Endodermal cell (in vitro differentiated cells): ENCODE measurements around the gene TPGS1. TPM values are rescaled to one million over a fixed set of nuclear protein-coding genes. Genes with fewer than 3 reads are reported as not detected.
A peak's percentile ranks its signal among the peaks of the same experiment; 100 is the strongest.

Experiments used
- DNase-seq: peaks from one replicate; pipeline ENCODE4 v3.0.0-alpha.2; 2017
- H3K27ac ChIP-seq: 2 replicates; pipeline ENCODE4 v1.5.1; 2013; ENCODE audit warnings: mild to moderate bottlenecking, low read depth, low read length, moderate library complexity
- H3K27me3 ChIP-seq: 2 replicates; pipeline ENCODE4 v1.6.1; 2013; ENCODE audit warnings: mild to moderate bottlenecking, low read length, moderate library complexity; ENCODE audit not compliant: insufficient read depth, control insufficient read depth, poor library complexity, severe bottlenecking
- H3K36me3 ChIP-seq: 2 replicates; pipeline ENCODE4 v1.7.0; 2013; ENCODE audit warnings: mild to moderate bottlenecking, low read length, moderate library complexity; ENCODE audit not compliant: control insufficient read depth, insufficient read depth
- H3K4me1 ChIP-seq: one replicate; pipeline ENCODE4 v1.7.0; 2013; ENCODE audit warnings: low read length; ENCODE audit not compliant: control insufficient read depth, insufficient read depth
- H3K4me3 ChIP-seq: 2 replicates; pipeline ENCODE4 v1.5.1; 2013; ENCODE audit warnings: mild to moderate bottlenecking, low read length, moderate library complexity
- H3K9ac ChIP-seq: 2 replicates; pipeline ENCODE4 v1.6.1; 2013; ENCODE audit warnings: mild to moderate bottlenecking, low read length, moderate library complexity; ENCODE audit not compliant: poor library complexity, severe bottlenecking; ENCODE audit errors: extremely low read depth
- H3K9me3 ChIP-seq: 2 replicates; pipeline ENCODE4 v1.6.1; 2013; ENCODE audit warnings: mild to moderate bottlenecking, low read length, moderate library complexity; ENCODE audit not compliant: control insufficient read depth
- H3K27ac Mint-ChIP-seq: 2 replicates; pipeline ENCODE4 v1.8.0; 2020; ENCODE audit warnings: mixed read lengths
- H3K27me3 Mint-ChIP-seq: 2 replicates; pipeline ENCODE4 v1.8.0; 2021; ENCODE audit warnings: mild to moderate bottlenecking, mixed read lengths; ENCODE audit not compliant: insufficient read depth
- H3K36me3 Mint-ChIP-seq: 2 replicates; pipeline ENCODE4 v1.8.0; 2020; ENCODE audit warnings: low read depth, mixed read lengths
- H3K4me1 Mint-ChIP-seq: 2 replicates; pipeline ENCODE4 v1.8.0; 2020; ENCODE audit warnings: mixed read lengths
- H3K4me3 Mint-ChIP-seq: 2 replicates; pipeline ENCODE4 v1.8.0; 2020; ENCODE audit warnings: mild to moderate bottlenecking, moderate library complexity, mixed read lengths
- H3K9me3 Mint-ChIP-seq: 2 replicates; pipeline ENCODE4 v1.8.0; 2020; ENCODE audit warnings: mild to moderate bottlenecking, mixed read lengths
- CTCF ChIP-seq: fragments of 200-600 bp; sonication (generic); conservative IDR thresholded peaks from 2 replicates; pipeline ENCODE4 v1.5.0; 2021; ENCODE audit warnings: antibody characterized with exemption, mild to moderate bottlenecking
- WGBS, 2 experiments: methylation state at CpG; one replicate each; pipeline versions ENCODE4 v1.1.5 to v1.1.7; 2013; ENCODE audit warnings: missing lambda C conversion rate in 2 of 2, mixed read lengths in 1 of 2; ENCODE audit not compliant: insufficient coverage in 1 of 2, insufficient read length in 1 of 2; 5-methylcytosine and 5-hydroxymethylcytosine counted together
- total RNA-seq, 2 donors: library from RNA; stranded (reverse); fragmentation: NEBNext Ultra II Directional in 1 of 2; extraction: Animal tissue kit (Norgen Biotek cat#: 25700) in 1 of 2; gene quantifications; 2 replicates in 1 of 2; 3 replicates in 1 of 2; pipeline ENCODE4 v1.2.1, GENCODE V29; 2021

TPGS1 gene
- total RNA-seq, 2 donors from 2014 or later = 11.7 to 13.0 TPM

- Histone ChIP-seq H3K27ac (peak overlapping the region; percentile 85), H3K36me3 (no peaks in the 10 kb centered on the region), H3K9ac (no peak overlapping the region), H3K27me3 (no peaks in the 10 kb centered on the region), H3K4me1 (no peaks in the 10 kb centered on the region), H3K9me3 (peaks cover 15% of the 10 kb centered on the region), H3K4me3 (no peak overlapping the region)
- H3K36me3 Mint-ChIP-seq = no peaks in the 10 kb centered on the region
- DNase-seq = no peak
- H3K9me3 Mint-ChIP-seq = peaks cover 14% of the 10 kb centered on the region
- no peak overlapping the region for H3K4me3 Mint-ChIP-seq
- peaks cover 21% of the 10 kb centered on the region for H3K27me3 Mint-ChIP-seq
- no peak for TF ChIP-seq CTCF
- WGBS, 2 experiments = 91 to 93% methylated on average over 18 to 22 of the region's 22 CpGs
- no peak overlapping the region for H3K27ac Mint-ChIP-seq
- peaks cover 7% of the 10 kb centered on the region for H3K4me1 Mint-ChIP-seq
Measured at GRCh38 chr19:485077-485476, 22.2 kb upstream of the TPGS1 start.

- peaks cover 10% of the 10 kb centered on the region for H3K9me3 ChIP-seq
- 23 to 35% methylated on average over 12 to 23 of the region's 23 CpGs for WGBS, 2 experiments
- TF ChIP-seq CTCF = no peak
- no peaks in the 10 kb centered on the region for H3K4me1 ChIP-seq
- H3K9ac ChIP-seq = no peak overlapping the region
- Mint-ChIP-seq H3K4me1 (peaks cover 7% of the 10 kb centered on the region), H3K27ac (no peak overlapping the region), H3K36me3 (no peaks in the 10 kb centered on the region), H3K4me3 (no peak overlapping the region), H3K9me3 (peaks cover 8% of the 10 kb centered on the region), H3K27me3 (peaks cover 19% of the 10 kb centered on the region)
- peak; percentile 74 for DNase-seq
- H3K36me3 ChIP-seq = no peaks in the 10 kb centered on the region
- H3K27me3 ChIP-seq = no peaks in the 10 kb centered on the region
- H3K4me3 ChIP-seq = no peak overlapping the region
- peak overlapping the region; percentile 93 for H3K27ac ChIP-seq
Measured at GRCh38 chr19:485583-486236, 21.6 kb upstream of the TPGS1 start.

GRCh38 chr19:488505-489417, 18.5 kb upstream of the TPGS1 start:
- TF ChIP-seq CTCF = no peak
- peak overlapping the region; percentile 85 for H3K9ac ChIP-seq
- H3K27me3 Mint-ChIP-seq = peaks cover 16% of the 10 kb centered on the region
- H3K9me3 Mint-ChIP-seq = peaks cover 3% of the 10 kb centered on the region
- peaks cover 7% of the 10 kb centered on the region for H3K4me1 Mint-ChIP-seq
- H3K27me3 ChIP-seq = no peaks in the 10 kb centered on the region
- no peaks in the 10 kb centered on the region for H3K36me3 ChIP-seq
- no peaks in the 10 kb centered on the region for H3K4me1 ChIP-seq
- H3K4me3 ChIP-seq = peak overlapping the region; percentile 83
- H3K9me3 ChIP-seq = no peaks in the 10 kb centered on the region
- DNase-seq = peak; percentile 97
- H3K36me3 Mint-ChIP-seq = no peaks in the 10 kb centered on the region
- H3K27ac ChIP-seq = peak overlapping the region; percentile 87
- peak overlapping the region; percentile 72 for H3K4me3 Mint-ChIP-seq
- H3K27ac Mint-ChIP-seq = peak overlapping the region; percentile 85
- WGBS, 2 experiments = 0% methylated on average over 47 to 114 of the region's 114 CpGs
